ENCODE data around the gene SST. TPM values are rescaled to one million over a fixed set of nuclear protein-coding genes. Genes with fewer than 3 reads are reported as not detected.

Gene SST
- total and polyA plus RNA-seq, 7 experiments from 2014 or later = not detected

Other genes with a start within 250 kb of the SST start
- not detected for gene RTP2, start 32.2 kb upstream of the SST start, total RNA-seq
- not detected for gene RTP2, start 32.2 kb upstream of the SST start, polyA plus RNA-seq
- gene BCL6, start 75.1 kb upstream of the SST start, total RNA-seq = 100 to 1,000 TPM in 1 of 5 experiments, 10 to 100 TPM in 4; 13.4 to 154 (median 29.5) TPM
- gene BCL6, start 75.1 kb upstream of the SST start, polyA plus RNA-seq = 1 to 10 TPM in 1 of 2 donors, under 1 TPM in 1; 0.63 to 2.4 TPM